K562 (cell line): ENCODE data around the gene CCDC85C. TPM values are rescaled to one million over a fixed set of nuclear protein-coding genes. Genes with fewer than 3 reads are reported as not detected.

Source experiments
- ATAC-seq: fragments of 200-7000 bp; cut with Tn5 transposase; 3 replicates; pipeline ENCODE4 v1.9.1; 2020; ENCODE audit warnings: moderate library complexity
- BruUV-seq: library from RNA; stranded (reverse); fragments of 400-500 nt; replicated peaks from 2 replicates; lab custom pipeline; 2021; lab: Mats Ljungman, UMichigan
- CTCF ChIA-PET: fragments of 300-600 bp; formaldehyde crosslinking; extraction: SDS; loops from one replicate; lab custom pipeline; 2021; ENCODE audit warnings: low intra/inter-chr PET ratio; lab: Yijun Ruan, JAX
- POLR2A ChIA-PET: fragments of 300-600, 350-650 bp; sonication (Branson Sonifier 250); formaldehyde crosslinking; extraction: SDS; loops from one replicate; lab custom pipeline; 2021; ENCODE audit warnings: antibody characterized with exemption, inconsistent platforms; lab: Yijun Ruan, JAX
- DNase-seq, 4 experiments: peaks; one replicate each; pipeline versions ENCODE4 v3.0.0 to v3.0.0-alpha.2; 2011 to 2018; ENCODE audit warnings: low spot score in 3 of 4, mixed read lengths in 3 of 4; ENCODE audit errors: extremely low read depth in 1 of 4
- FAIRE-seq: peaks from 2 replicates; lab custom pipeline; 2011; peaks lifted over from hg19 to GRCh38; lab: Jason Lieb, UNC
- H2AFZ ChIP-seq: 2 replicates; pipeline ENCODE4 v1.6.0; 2011; ENCODE audit warnings: low read depth, low read length, control low read depth, inconsistent platforms
- H3K27ac ChIP-seq: fragments of 200-600 bp; 3 replicates; pipeline ENCODE4 v1.8.0; 2011; ENCODE audit warnings: low read depth, mild to moderate bottlenecking, control low read depth, inconsistent platforms, low read length, moderate library complexity, mixed read lengths; ENCODE audit errors: extremely low read depth
- H3K27me3 ChIP-seq, 2 experiments: fragments of 300-600 bp in 1 of 2; 2 replicates in 1 of 2; 3 replicates in 1 of 2; pipeline versions ENCODE4 v1.6.0 to v1.8.0; 2011; ENCODE audit warnings: inconsistent platforms in 2 of 2, low read length in 2 of 2, mild to moderate bottlenecking in 1 of 2, mixed read lengths in 1 of 2, moderate library complexity in 1 of 2; ENCODE audit not compliant: control insufficient read depth in 2 of 2, insufficient read depth in 2 of 2
- H3K36me3 ChIP-seq: fragments of 300-600 bp; 3 replicates; pipeline ENCODE4 v1.8.0; 2011; ENCODE audit warnings: mild to moderate bottlenecking, low read length, inconsistent platforms; ENCODE audit not compliant: control insufficient read depth, insufficient read depth
- H3K4me1 ChIP-seq, 2 experiments: fragments of 200-600 bp in 1 of 2; replicated peaks in 1 of 2; 2 replicates in 1 of 2; 3 replicates in 1 of 2; pipeline versions ENCODE4 v1.5.1 to v1.8.0; 2011; ENCODE audit warnings: inconsistent platforms in 2 of 2, low read length in 2 of 2, mild to moderate bottlenecking in 1 of 2, mixed read lengths in 1 of 2, moderate library complexity in 1 of 2; ENCODE audit not compliant: control insufficient read depth in 2 of 2, insufficient read depth in 2 of 2
- H3K4me2 ChIP-seq: 2 replicates; pipeline ENCODE4 v1.6.1; 2011; ENCODE audit warnings: low read length, control low read depth, inconsistent platforms, mixed read lengths; ENCODE audit not compliant: insufficient read depth
- H3K4me3 ChIP-seq: fragments of 200-600 bp; sonication (generic), shearing (Covaris generic); 2 replicates; pipeline ENCODE4 v1.5.1; 2016; ENCODE audit warnings: control low read depth, inconsistent platforms
- H3K79me2 ChIP-seq: fragments of 200-600 bp; 3 replicates; pipeline ENCODE4 v1.8.0; 2011; ENCODE audit warnings: low read length, inconsistent platforms; ENCODE audit not compliant: control insufficient read depth, insufficient read depth
- H3K9ac ChIP-seq, 2 experiments: 2 replicates each; pipeline versions ENCODE4 v1.6.0 to v1.6.1; 2011; ENCODE audit warnings: low read depth in 2 of 2, low read length in 2 of 2, control low read depth in 1 of 2, inconsistent platforms in 1 of 2, mild to moderate bottlenecking in 1 of 2, mixed read lengths in 1 of 2; ENCODE audit not compliant: insufficient read depth in 1 of 2
- H3K9me1 ChIP-seq: one replicate; pipeline ENCODE4 v1.6.0; 2011; ENCODE audit warnings: inconsistent platforms, mild to moderate bottlenecking, low read length, moderate library complexity; ENCODE audit not compliant: control insufficient read depth, insufficient read depth
- H3K9me3 ChIP-seq: replicated peaks from 2 replicates; pipeline ENCODE4 v1.5.1; 2011; ENCODE audit warnings: low read depth, low read length, inconsistent platforms; ENCODE audit not compliant: control insufficient read depth, insufficient read depth
- H4K20me1 ChIP-seq: replicated peaks from 2 replicates; pipeline ENCODE4 v1.6.1; 2011; ENCODE audit warnings: low read length, inconsistent platforms, mixed read lengths; ENCODE audit not compliant: control insufficient read depth, insufficient read depth
- BDP1 ChIP-seq: IDR thresholded peaks from 3 replicates; pipeline ENCODE4 v1.6.1; 2011; ENCODE audit not compliant: insufficient read length, insufficient read depth
- CTBP1 ChIP-seq: fragments of 450-650 bp; IDR thresholded peaks from 2 replicates; pipeline ENCODE4 v1.6.1; 2016; ENCODE audit warnings: borderline replicate concordance
- DMBX1 ChIP-seq: fragments of 250-450 bp; sonication (Bioruptor Pico); IDR thresholded peaks from 2 replicates; pipeline ENCODE4 v1.8.0; 2022; ENCODE audit warnings: inconsistent platforms, mild to moderate bottlenecking, moderate library complexity, borderline replicate concordance
- HDAC3 ChIP-seq: fragments of 450-650 bp; IDR thresholded peaks from 2 replicates; pipeline ENCODE4 v1.6.1; 2018; ENCODE audit warnings: borderline replicate concordance, mild to moderate bottlenecking, moderate library complexity; ENCODE audit not compliant: partially characterized antibody
- MAFF ChIP-seq: IDR thresholded peaks from 2 replicates; pipeline ENCODE4 v1.6.1; 2012; ENCODE audit warnings: low read length, improper control_type of control experiment
- MBD2 ChIP-seq: sonication (generic); IDR thresholded peaks from 2 replicates; pipeline ENCODE4 v1.6.1; 2016; ENCODE audit warnings: low read depth, borderline replicate concordance
- SRSF1 ChIP-seq: fragments of 200-400 bp; formaldehyde crosslinking; IDR thresholded peaks from 2 replicates; pipeline ENCODE4 v1.6.1; 2017; ENCODE audit warnings: mild to moderate bottlenecking, low read depth, low read length, moderate library complexity
- STAT5B ChIP-seq: fragments of 250-450 bp; sonication (Bioruptor Pico); IDR thresholded peaks from 2 replicates; pipeline ENCODE4 v1.8.0; 2021; ENCODE audit warnings: mild to moderate bottlenecking, inconsistent platforms
- TBP ChIP-seq: optimal IDR thresholded peaks from 2 replicates; pipeline ENCODE3; 2011; ENCODE audit warnings: low read depth, low read length, improper control_type of control experiment
- ZC3H8 ChIP-seq: fragments of 450-650 bp; IDR thresholded peaks from 2 replicates; pipeline ENCODE4 v1.6.1; 2017
- ZNF583 ChIP-seq: fragments of 250-450 bp; sonication (Bioruptor Pico); IDR thresholded peaks from 2 replicates; pipeline ENCODE4 v1.4.0; 2020
- WGBS: fragments of 100-300 bp; shearing (Covaris generic); methylation state at CpG from one replicate; pipeline ENCODE4 v1.1.6; 2016; ENCODE audit warnings: low coverage, mixed read lengths; ENCODE audit not compliant: insufficient coverage; ENCODE audit errors: missing lambda C conversion rate; 5-methylcytosine and 5-hydroxymethylcytosine counted together
- in situ Hi-C: fragments of 300-500 bp; cut with MboI; formaldehyde crosslinking; loops from 4 replicates; pipeline ENCODE4 v1.15.0; 2018; ENCODE audit warnings: inconsistent platforms, mixed read lengths
- intact Hi-C: fragments of 100-400 bp; cut with micrococcal nuclease; formaldehyde crosslinking; loops from 2 replicates; pipeline ENCODE4 v1.14.2; 2022
- polyA plus RNA-seq, 8 experiments: library from polyadenylated mRNA; depleted of rRNA in 4 of 8; stranded (reverse) in 5 of 8; unstranded in 3 of 8; fragments of >200 nt; fragmentation: Nextera tagmentation in 2 of 8; fragmentation: Illumina TruSeq in 1 of 8; extraction: Ambion mirVana in 2 of 8; extraction: Trizol in 1 of 8; gene quantifications; 2 replicates each; pipeline versions ENCODE4 v1.2.1 to v1.2.3, GENCODE V29; 2011 to 2014; ENCODE audit warnings: inconsistent platforms in 1 of 8, missing spikeins in 1 of 8
- total RNA-seq, 7 experiments: library from RNA; depleted of rRNA in 6 of 7; stranded (reverse); fragments of >200 nt in 6 of 7; fragmentation: Illumina TruSeq in 2 of 7; extraction: Trizol in 2 of 7; gene quantifications; 2 replicates each; pipeline versions ENCODE4 v1.2.1 to v1.2.3, GENCODE V29; 2011 to 2021; ENCODE audit warnings: low replicate concordance in 1 of 7
- TF ChIP-seq, protein P1 (sequence below): fragments of 450-650 bp; conservative IDR thresholded peaks from 2 replicates; pipeline ENCODE4 v1.6.1; 2016; ENCODE audit warnings: missing genetic modification characterization, low read depth, mild to moderate bottlenecking, missing compliant biosample characterization, moderate library complexity
- TF ChIP-seq, protein P2 (sequence below), 2 experiments: IDR thresholded peaks; 2 replicates each; pipeline ENCODE4 v1.6.1; 2012; ENCODE audit warnings: improper control_type of control experiment in 2 of 2, low read depth in 2 of 2, low read length in 2 of 2, borderline replicate concordance in 1 of 2
- TF ChIP-seq, protein P3 (sequence below): sonication (generic); formaldehyde crosslinking; IDR thresholded peaks from 2 replicates; pipeline ENCODE4 v1.8.0; 2023; ENCODE audit warnings: mild to moderate bottlenecking, missing genetic modification reagents

The CCDC85C gene
- total and polyA plus RNA-seq, 9 of the 15 experiments (the other 6 are each of a cell fraction or from before 2014, with no cell fraction given), result 0.18 to 22.0 (median 6.3) TPM

DNA sequence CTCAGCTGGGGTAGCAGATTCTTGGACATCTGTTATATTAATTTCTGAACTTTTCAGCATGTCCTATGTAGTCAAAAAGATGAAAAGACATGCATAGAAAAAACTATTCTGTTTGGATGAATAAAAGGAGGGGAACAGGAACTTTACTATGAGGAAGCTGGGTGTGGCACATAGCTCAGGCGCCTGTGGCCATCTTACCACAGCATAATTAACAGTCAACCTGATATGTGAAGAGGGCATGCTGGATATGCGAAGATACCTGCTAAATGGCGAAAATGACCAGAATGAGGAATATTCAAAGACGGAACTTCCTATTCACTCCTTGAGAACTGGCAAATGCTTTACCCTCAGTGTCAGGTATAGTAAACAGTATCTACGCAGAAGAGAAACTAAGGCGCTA, 141.8 kb downstream of the CCDC85C start:
- DNase-seq (no peak), FAIRE-seq (peak; percentile 15), ATAC-seq (no peak)
- WGBS, result 60% methylated on average over 6 of the region's 6 CpGs
- POLR2A ChIA-PET, result interaction anchor here (1.1 to 1.3 kb wide), 3 partner anchors 11 to 34 kb away, joined by 3 to 5 read pairs (median 3); no protein-coding TSS in a partner anchor
- Histone ChIP-seq H3K4me3 (no peak overlapping the region), H2AFZ (no peak overlapping the region), H3K36me3 (peaks cover 64% of the 10 kb centered on the region; the same call in 2 of the 3 replicates), H3K27ac (no peak overlapping the region), H3K9ac (no peak overlapping the region), H3K4me2 (no peak overlapping the region), H3K9me3 (no peaks in the 10 kb centered on the region), H3K9me1 (no peaks in the 10 kb centered on the region), H3K79me2 (peaks cover 5% of the 10 kb centered on the region; the same call in 1 of the 3 replicates), H3K4me1 (peaks cover 0 to 12% of the 10 kb centered on the region in 2 experiments; a peak in 2 of 5 replicates), H4K20me1 (peaks cover 6% of the 10 kb centered on the region), H3K27me3 (no peaks in the 10 kb centered on the region)
- intact Hi-C loops (no loop called here), in situ Hi-C loops (no loop called here)
- BruUV-seq, result no TSS peak
- no peak for TF ChIP-seq SRSF1
- TF ChIP-seq TBP, result no peak
- TF ChIP-seq HDAC3, result no peak
- TF ChIP-seq ZC3H8, result no peak
- no peak for TF ChIP-seq BDP1
- TF ChIP-seq, protein P1, sequence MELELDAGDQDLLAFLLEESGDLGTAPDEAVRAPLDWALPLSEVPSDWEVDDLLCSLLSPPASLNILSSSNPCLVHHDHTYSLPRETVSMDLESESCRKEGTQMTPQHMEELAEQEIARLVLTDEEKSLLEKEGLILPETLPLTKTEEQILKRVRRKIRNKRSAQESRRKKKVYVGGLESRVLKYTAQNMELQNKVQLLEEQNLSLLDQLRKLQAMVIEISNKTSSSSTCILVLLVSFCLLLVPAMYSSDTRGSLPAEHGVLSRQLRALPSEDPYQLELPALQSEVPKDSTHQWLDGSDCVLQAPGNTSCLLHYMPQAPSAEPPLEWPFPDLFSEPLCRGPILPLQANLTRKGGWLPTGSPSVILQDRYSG (tag), result no peak
- TF ChIP-seq, protein P2, sequence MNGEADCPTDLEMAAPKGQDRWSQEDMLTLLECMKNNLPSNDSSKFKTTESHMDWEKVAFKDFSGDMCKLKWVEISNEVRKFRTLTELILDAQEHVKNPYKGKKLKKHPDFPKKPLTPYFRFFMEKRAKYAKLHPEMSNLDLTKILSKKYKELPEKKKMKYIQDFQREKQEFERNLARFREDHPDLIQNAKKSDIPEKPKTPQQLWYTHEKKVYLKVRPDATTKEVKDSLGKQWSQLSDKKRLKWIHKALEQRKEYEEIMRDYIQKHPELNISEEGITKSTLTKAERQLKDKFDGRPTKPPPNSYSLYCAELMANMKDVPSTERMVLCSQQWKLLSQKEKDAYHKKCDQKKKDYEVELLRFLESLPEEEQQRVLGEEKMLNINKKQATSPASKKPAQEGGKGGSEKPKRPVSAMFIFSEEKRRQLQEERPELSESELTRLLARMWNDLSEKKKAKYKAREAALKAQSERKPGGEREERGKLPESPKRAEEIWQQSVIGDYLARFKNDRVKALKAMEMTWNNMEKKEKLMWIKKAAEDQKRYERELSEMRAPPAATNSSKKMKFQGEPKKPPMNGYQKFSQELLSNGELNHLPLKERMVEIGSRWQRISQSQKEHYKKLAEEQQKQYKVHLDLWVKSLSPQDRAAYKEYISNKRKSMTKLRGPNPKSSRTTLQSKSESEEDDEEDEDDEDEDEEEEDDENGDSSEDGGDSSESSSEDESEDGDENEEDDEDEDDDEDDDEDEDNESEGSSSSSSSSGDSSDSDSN (IDR thresholded peaks at IDR 0.05; ENCODE audit: borderline replicate concordance in 1 of 2, low read depth in 2 of 2, low read length in 2 of 2), result no peak
- TF ChIP-seq CTBP1, result no peak
- TF ChIP-seq, protein P3, sequence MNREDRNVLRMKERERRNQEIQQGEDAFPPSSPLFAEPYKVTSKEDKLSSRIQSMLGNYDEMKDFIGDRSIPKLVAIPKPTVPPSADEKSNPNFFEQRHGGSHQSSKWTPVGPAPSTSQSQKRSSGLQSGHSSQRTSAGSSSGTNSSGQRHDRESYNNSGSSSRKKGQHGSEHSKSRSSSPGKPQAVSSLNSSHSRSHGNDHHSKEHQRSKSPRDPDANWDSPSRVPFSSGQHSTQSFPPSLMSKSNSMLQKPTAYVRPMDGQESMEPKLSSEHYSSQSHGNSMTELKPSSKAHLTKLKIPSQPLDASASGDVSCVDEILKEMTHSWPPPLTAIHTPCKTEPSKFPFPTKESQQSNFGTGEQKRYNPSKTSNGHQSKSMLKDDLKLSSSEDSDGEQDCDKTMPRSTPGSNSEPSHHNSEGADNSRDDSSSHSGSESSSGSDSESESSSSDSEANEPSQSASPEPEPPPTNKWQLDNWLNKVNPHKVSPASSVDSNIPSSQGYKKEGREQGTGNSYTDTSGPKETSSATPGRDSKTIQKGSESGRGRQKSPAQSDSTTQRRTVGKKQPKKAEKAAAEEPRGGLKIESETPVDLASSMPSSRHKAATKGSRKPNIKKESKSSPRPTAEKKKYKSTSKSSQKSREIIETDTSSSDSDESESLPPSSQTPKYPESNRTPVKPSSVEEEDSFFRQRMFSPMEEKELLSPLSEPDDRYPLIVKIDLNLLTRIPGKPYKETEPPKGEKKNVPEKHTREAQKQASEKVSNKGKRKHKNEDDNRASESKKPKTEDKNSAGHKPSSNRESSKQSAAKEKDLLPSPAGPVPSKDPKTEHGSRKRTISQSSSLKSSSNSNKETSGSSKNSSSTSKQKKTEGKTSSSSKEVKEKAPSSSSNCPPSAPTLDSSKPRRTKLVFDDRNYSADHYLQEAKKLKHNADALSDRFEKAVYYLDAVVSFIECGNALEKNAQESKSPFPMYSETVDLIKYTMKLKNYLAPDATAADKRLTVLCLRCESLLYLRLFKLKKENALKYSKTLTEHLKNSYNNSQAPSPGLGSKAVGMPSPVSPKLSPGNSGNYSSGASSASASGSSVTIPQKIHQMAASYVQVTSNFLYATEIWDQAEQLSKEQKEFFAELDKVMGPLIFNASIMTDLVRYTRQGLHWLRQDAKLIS (CRISPR knock-in tag), result no peak
- no peak for TF ChIP-seq STAT5B
- no peak for TF ChIP-seq ZNF583 (CRISPR knock-in tag)
- no peak for TF ChIP-seq MBD2
- no peak for TF ChIP-seq MAFF
- TF ChIP-seq DMBX1, result no peak
- CTCF ChIA-PET, result no interaction called here
